Measurements from ENCODE around the gene WDR45B.

The WDR45B gene

GRCh38 chr17:82661717-82662683, 13.8 kb upstream of the WDR45B start:
- no peaks in the 10 kb centered on the region for H3F3A ChIP-seq (ENCODE audit: insufficient read depth)
- TF ChIP-seq, protein P1, sequence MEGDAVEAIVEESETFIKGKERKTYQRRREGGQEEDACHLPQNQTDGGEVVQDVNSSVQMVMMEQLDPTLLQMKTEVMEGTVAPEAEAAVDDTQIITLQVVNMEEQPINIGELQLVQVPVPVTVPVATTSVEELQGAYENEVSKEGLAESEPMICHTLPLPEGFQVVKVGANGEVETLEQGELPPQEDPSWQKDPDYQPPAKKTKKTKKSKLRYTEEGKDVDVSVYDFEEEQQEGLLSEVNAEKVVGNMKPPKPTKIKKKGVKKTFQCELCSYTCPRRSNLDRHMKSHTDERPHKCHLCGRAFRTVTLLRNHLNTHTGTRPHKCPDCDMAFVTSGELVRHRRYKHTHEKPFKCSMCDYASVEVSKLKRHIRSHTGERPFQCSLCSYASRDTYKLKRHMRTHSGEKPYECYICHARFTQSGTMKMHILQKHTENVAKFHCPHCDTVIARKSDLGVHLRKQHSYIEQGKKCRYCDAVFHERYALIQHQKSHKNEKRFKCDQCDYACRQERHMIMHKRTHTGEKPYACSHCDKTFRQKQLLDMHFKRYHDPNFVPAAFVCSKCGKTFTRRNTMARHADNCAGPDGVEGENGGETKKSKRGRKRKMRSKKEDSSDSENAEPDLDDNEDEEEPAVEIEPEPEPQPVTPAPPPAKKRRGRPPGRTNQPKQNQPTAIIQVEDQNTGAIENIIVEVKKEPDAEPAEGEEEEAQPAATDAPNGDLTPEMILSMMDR (IDR thresholded peaks at IDR 0.05; ENCODE audit: insufficient read depth, low read length, poor library complexity, severe bottlenecking), result no peak
- TF ChIP-seq EZH2phosphoT487 (conservative IDR thresholded peaks at IDR 0.05; ENCODE audit: low read length), result no peak
- no peak overlapping the region for H3K27ac ChIP-seq (ENCODE audit: low read depth, low read length)
- H3K4me3 ChIP-seq (ENCODE audit: insufficient read depth, low read length, poor library complexity, severe bottlenecking), result no peak overlapping the region
- no peak overlapping the region for H3K4me2 ChIP-seq (ENCODE audit: low read depth, low read length, poor library complexity, severe bottlenecking)
- no peaks in the 10 kb centered on the region for H3K27me3 ChIP-seq (ENCODE audit: low read length)
- H3K9me3 ChIP-seq (ENCODE audit: insufficient read depth, low read length), result no peaks in the 10 kb centered on the region
- H3K79me2 ChIP-seq (ENCODE audit: insufficient read depth, low read length), result no peaks in the 10 kb centered on the region
- H3K36me3 ChIP-seq (ENCODE audit: low read length), result no peaks in the 10 kb centered on the region
- no peaks in the 10 kb centered on the region for H3K9me2 ChIP-seq (replicated peaks; ENCODE audit: insufficient read depth, low read length)
- no peak overlapping the region for H2AFZ ChIP-seq (ENCODE audit: low read depth, low read length, severe bottlenecking)
- H4K20me1 ChIP-seq (ENCODE audit: low read depth, low read length), result no peaks in the 10 kb centered on the region
- H3K9ac ChIP-seq (ENCODE audit: low read length), result no peak overlapping the region

- no peaks in the 10 kb centered on the region for H3K27me3 ChIP-seq (ENCODE audit: low read length)
- no peaks in the 10 kb centered on the region for H3K9me3 ChIP-seq (ENCODE audit: insufficient read depth, low read length)
- H3K4me3 ChIP-seq (ENCODE audit: insufficient read depth, low read length, poor library complexity, severe bottlenecking), result no peak overlapping the region
- no peaks in the 10 kb centered on the region for H3K9me2 ChIP-seq (replicated peaks; ENCODE audit: insufficient read depth, low read length)
- H4K20me1 ChIP-seq (ENCODE audit: low read depth, low read length), result no peaks in the 10 kb centered on the region
- no peak overlapping the region for H3K4me2 ChIP-seq (ENCODE audit: low read depth, low read length, poor library complexity, severe bottlenecking)
- H3K79me2 ChIP-seq (ENCODE audit: insufficient read depth, low read length), result no peaks in the 10 kb centered on the region
- H2AFZ ChIP-seq (ENCODE audit: low read depth, low read length, severe bottlenecking), result no peak overlapping the region
- TF ChIP-seq, protein P1 (IDR thresholded peaks at IDR 0.05; ENCODE audit: insufficient read depth, low read length, poor library complexity, severe bottlenecking), result no peak
- TF ChIP-seq EZH2phosphoT487 (conservative IDR thresholded peaks at IDR 0.05; ENCODE audit: low read length), result no peak
- no peaks in the 10 kb centered on the region for H3K36me3 ChIP-seq (ENCODE audit: low read length)
- H3F3A ChIP-seq (ENCODE audit: insufficient read depth), result no peaks in the 10 kb centered on the region
- H3K9ac ChIP-seq (ENCODE audit: low read length), result no peak overlapping the region
- no peak overlapping the region for H3K27ac ChIP-seq (ENCODE audit: low read depth, low read length)
Measured at GRCh38 chr17:82659886-82660285, 11.6 kb upstream of the WDR45B start.

- Histone ChIP-seq H3K4me3 (ENCODE audit: insufficient read depth, low read length, poor library complexity, severe bottlenecking) (no peak overlapping the region), H3K9ac (ENCODE audit: low read length) (no peak overlapping the region), H3K27me3 (ENCODE audit: low read length) (no peaks in the 10 kb centered on the region), H3F3A (ENCODE audit: insufficient read depth) (no peaks in the 10 kb centered on the region), H3K9me3 (ENCODE audit: insufficient read depth, low read length) (no peaks in the 10 kb centered on the region), H2AFZ (ENCODE audit: low read depth, low read length, severe bottlenecking) (no peak overlapping the region), H3K4me2 (ENCODE audit: low read depth, low read length, poor library complexity, severe bottlenecking) (no peak overlapping the region), H3K27ac (ENCODE audit: low read depth, low read length) (no peak overlapping the region), H3K36me3 (ENCODE audit: low read length) (no peaks in the 10 kb centered on the region), H3K79me2 (ENCODE audit: insufficient read depth, low read length) (no peaks in the 10 kb centered on the region), H3K9me2 (replicated peaks; ENCODE audit: insufficient read depth, low read length) (no peaks in the 10 kb centered on the region), H4K20me1 (ENCODE audit: low read depth, low read length) (no peaks in the 10 kb centered on the region)
- TF ChIP-seq, protein P1 (IDR thresholded peaks at IDR 0.05; ENCODE audit: insufficient read depth, low read length, poor library complexity, severe bottlenecking), result no peak
- TF ChIP-seq EZH2phosphoT487 (conservative IDR thresholded peaks at IDR 0.05; ENCODE audit: low read length), result no peak
Measured at GRCh38 chr17:82658796-82659452, 10.7 kb upstream of the WDR45B start.

All from SU-DHL-6 (cell line).